Vagina (tissue), 2 donors: ENCODE measurements around the gene ZNF81.

Experiments
- CTCF ChIP-seq, 3 experiments: fragments of 450-650 bp in 2 of 3; fragments of 200-600 bp in 1 of 3; sonication (generic) in 1 of 3; IDR thresholded peaks; one replicate each; pipeline ENCODE4 v1.5.1; 2017 to 2019; ENCODE audit warnings: antibody characterized with exemption in 3 of 3, mild to moderate bottlenecking in 2 of 3, moderate library complexity in 2 of 3
- POLR2A ChIP-seq, 2 donors: fragments of 450-650 bp; IDR thresholded peaks; one replicate each; pipeline ENCODE4 v1.6.1; 2017; ENCODE audit warnings: antibody characterized with exemption in 2 of 2, mild to moderate bottlenecking in 2 of 2, moderate library complexity in 2 of 2
- POLR2AphosphoS5 ChIP-seq, 2 donors: sonication (generic); formaldehyde crosslinking; IDR thresholded peaks; one replicate each; pipeline ENCODE4 v1.9.0; 2017; ENCODE audit warnings: antibody characterized with exemption in 2 of 2, mild to moderate bottlenecking in 2 of 2, low read depth in 1 of 2; ENCODE audit not compliant: insufficient read depth in 1 of 2

DNA sequence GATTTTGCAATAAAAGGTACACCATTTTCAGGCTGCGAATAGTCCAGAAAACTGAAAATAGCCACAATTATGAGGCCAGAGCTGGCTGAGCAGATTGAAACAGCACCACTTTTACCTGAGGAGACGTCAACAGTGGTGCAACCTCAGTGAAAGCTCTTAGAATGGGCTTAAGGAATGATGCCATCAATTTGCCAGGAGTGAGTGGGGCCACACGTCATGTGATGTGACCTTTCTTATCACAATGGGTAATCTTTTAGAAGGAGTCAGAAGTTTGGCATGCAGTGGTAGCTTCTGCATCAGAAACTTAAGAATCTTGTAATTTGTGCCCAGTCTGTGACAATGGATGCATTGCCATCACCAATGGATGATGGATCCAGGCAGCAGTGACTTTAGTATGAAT, 27.6 kb downstream of the ZNF81 start:
- no peak for TF ChIP-seq CTCF (IDR thresholded peaks at IDR 0.05)
- TF ChIP-seq POLR2A (IDR thresholded peaks at IDR 0.05): no peak
- TF ChIP-seq POLR2AphosphoS5 (IDR thresholded peaks at IDR 0.05; ENCODE audit: insufficient read depth in 1 of 2, low read depth in 1 of 2): no peak
